ENCODE results near the gene SCD.
A peak's percentile ranks its signal among the peaks of the same experiment; 100 is the strongest.

Gene SCD

DNA sequence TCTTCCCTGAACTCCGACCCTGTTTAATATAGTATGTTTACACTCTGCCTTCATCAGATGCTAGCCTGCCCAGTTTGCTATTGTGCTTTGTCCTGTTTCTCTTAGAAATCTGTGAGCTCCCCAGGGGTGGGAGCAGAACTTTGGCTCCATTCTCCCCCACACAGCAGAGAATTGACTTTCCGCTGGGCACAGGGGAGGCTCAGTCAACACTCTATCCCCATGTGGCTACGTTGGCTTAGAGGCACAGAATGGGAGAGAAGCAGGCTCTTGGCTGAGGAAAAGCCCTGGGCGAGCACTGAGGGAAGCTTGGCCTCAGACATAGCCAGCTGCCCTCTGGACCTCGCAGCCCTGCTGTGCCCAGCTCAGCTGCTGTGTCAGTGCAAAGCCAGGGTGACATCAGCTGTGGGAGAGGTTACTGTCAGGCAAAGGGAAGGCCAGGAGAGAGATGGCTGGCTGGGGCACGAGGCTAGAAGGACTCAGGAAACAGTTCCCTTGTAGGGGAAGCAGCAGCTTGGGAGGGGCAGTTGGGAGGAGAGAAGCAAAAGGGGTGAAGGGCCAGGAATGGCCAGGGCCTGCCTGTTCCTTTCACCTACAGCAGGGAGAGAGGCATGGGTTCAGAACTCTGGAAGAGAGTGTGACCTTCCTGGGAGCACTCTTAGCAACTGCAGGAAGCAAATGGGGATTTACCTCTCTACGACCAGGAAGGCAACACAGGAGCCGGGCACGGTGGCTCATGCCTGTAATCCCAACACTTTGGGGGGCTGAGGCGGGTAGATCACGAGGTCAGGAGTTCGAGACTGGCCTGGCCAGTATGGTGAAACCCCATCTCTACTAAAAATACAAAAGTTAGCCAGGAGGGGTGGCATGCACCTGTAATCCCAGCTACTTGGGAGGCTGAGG, 5.8 kb upstream of the SCD start:
- DNase-seq (ENCODE audit: low spot score) = no peak

DNA sequence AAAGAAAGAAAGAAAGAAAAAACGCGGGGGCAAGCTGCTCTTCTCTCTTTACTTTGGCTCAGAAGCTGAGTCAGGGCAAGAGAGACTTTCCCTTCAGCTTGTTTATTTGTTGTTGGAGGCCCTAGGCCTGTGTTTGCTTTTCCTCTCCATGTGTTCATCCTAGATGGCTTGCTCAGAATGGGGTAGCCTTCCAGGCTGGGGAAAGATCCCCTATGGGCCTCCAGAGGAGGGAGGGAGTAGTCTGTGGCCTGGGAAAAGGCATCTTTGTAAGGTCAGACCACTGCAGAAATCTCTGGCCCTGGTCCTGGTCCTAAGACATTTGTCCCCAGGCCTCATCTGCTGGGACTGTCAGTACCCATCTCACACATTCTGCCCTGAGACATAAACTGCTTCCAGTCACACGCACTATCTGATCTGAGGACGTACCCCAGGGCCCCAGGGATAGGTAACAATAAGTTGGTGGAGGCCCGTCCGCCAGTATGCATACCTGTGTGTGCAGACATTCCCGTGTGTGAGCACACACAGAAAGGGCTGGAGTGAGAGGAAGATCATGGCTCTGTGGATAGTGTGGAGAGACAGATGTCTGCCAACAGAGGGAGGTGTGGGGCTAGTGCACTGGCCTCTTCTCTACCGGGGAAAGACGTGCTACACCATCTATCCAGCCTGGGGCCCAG, 4.9 kb upstream of the SCD start:
- peak; percentile 86 for DNase-seq (ENCODE audit: low spot score)

DNA sequence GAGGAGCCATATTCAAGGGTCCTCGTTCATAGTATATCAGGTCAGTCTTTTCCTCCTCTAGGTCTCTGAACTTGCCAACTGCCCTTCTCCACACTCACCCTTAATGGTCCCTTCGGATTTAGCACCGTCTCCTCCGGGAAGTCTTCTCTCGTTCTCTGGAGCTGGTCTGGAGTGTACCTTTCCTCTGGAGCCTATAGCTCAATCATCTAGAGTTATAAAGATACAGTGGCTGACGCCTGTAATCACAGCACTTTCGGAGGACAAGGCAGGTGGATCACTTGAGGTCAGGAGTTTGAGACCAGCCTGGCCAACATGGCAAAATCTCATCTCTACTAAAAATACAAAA, 4.4 kb upstream of the SCD start:
- DNase-seq (ENCODE audit: low spot score) = no peak

DNA sequence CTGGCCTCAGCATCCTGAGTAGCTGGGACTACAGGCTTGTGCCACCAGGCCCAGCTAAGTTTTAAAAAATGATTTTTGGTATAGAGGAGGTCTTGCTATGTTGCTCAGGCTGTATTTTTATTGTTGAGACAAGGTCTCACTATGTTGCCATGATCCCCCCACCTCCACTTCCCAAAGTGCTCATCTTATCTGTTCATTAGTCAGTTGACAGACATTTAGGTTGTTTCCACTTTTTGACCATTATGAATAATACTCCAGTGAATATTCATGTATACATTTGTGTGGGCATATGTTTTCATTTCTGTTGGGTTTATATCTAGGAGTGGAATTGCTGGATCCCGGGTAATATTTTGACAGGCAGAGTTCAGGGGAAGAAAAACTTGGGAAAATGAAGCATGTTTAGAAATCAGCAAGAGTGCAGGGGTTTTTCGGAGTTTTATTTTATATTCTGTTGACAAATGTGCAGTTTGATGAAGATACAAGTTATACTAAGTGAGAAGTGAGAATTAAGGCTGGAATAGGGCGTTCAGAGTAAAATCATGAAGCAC, 2.7 kb upstream of the SCD start:
- no peak for DNase-seq (ENCODE audit: low spot score)

DNA sequence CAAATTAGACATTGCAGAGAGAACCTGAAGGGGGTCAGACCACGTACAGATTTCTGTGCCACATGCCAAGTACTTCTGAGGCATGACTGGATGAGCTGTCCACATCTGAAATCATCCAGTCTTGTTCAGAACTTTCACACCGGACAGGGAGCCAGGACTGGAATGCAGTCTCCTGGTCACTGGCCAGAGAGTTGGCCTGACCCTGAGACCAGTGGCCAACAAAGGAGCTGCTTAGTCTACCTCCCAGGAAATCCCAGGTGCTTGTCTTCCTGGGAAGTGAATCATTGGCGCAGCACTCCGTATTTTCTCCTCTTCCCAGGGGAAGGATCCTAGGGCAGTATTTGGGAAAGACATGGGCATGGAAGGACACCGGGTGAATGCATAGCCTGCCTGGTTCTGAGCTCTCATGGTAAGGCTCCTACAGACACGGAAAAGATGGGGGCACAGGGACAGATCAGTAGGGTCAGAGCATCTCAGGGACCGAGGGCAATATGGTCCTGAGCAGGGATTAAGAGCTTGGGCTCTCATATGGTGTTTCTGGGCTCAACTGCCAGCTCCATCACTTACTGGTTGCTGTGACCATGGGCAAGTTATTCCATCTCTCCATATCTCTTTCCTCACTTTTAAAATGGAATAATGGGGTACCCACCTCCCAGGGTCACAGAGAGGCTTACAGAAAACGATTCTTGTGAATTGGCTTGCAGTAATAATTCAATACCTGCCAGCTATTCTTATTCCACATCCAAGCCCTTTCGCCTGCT, 1.3 kb upstream of the SCD start:
- DNase-seq (ENCODE audit: low spot score) = peak; percentile 56

DNA sequence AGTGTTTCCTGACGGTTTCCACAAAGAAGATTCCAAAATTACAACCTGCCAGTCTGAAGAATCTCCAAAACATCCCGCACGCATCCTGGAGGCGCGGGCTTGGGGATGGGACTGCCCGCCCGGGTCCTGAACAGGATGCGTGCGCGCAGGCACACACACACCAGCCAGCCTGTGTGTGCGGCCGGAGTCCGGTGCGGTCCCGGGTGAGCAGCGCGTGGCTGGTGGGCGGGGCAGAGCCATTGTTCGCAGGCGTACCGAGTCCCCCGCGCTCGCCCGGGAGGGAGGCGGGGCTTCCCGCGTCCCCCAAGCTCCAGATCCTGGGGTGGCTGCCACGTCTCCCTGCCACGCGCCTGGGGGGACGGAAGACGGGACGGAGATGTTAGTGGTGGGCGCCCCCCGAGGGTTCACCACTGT, 675 bp upstream of the SCD start:
- DNase-seq (ENCODE audit: low spot score) = peak; percentile 75

DNA sequence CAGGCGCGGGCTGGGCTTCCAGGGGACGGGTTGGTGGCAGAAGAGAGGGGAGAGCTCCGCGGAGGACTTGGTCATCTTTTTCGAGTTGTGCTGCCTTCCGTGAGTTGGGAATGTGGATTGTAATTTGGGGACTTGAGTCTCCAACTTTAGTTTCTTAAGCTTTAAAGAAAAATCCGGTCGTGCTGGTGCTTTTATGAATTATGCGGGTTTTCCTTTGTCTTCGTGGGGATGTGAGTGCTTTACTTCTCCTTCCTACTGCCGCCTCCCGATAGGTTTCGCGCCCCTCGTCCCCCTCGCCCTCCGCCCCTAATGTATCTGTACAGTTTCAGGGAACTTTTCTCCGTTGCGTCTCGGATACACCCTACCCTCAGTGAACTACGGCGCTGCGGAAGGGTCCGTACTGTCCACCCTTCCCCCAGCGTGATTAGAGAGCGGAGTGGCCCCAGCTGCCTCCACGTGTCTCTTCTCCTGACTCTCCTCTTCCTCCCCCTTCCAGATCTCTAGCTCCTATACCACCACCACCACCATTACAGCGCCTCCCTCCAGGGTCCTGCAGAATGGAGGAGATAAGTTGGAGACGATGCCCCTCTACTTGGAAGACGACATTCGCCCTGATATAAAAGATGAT, 649 bp downstream of the SCD start:
- DNase-seq (ENCODE audit: low spot score) = peak; percentile 52

DNA sequence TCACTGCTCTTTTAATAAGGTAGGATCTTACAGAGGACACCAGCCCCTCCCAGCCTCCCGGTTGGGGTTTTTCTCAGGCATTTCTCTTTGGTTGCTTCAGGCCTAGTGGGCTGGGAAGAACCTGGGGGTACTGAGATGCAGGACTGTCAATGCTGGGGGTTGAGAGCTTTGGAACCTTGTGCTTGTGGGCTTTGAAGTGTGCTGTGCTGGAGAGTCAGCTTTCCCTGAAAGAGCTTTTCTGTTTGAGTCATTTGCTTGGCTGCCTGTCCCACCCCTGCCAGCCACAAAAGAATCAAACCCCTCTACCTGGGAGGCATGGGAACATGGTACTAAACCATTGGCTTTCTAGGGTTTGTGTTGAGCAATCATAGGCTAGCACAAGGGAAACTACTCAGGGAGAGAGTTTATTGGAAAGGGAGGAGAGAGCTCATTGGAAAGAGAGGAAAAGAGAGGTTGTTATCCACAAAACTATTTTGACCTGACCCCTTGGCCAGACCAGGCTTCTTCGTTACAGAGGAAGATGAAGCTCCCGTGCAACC, 1.4 kb downstream of the SCD start:
- no peak for DNase-seq (ENCODE audit: low spot score)

DNA sequence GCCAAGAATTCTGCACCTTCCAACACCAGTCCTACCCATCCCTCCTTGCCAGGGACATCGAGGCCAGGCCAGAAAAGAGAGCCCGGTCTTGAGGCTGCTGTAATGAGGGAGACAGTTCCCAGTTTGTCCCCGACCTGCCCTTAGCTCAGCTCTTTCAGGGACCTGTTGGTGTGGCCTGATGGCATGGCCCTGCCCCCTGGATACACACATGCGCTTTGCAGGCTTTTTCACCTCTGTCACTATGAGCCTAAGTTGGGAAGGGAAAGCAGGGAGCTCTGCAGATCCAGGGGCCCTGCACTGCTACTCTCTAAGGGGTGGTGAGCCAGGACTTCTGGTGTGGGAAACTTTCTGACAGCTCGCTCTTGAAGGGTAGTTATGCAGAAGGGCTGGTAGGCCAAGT, 2.1 kb downstream of the SCD start:
- no peak for DNase-seq (ENCODE audit: low spot score)

DNA sequence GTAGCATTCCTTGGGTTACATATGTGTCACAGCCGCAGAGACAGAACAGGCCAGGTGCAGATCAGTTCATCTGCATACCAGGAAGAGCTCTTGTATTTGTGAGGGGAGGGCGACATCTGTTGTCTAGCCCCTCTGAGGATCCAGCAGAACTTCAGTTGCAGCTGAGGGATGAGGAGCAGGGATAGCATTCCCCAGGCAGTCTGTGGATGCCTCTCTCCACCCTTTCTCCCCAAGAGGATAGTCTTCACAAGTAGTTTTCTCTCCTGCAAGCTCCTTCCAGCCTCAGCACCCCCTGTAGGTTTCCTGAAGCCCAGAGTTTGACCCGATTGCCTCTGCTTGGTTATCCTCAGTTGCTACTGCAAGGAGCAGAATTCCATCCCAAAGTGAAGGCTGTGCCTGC, 2.6 kb downstream of the SCD start:
- no peak for DNase-seq (ENCODE audit: low spot score)

DNA sequence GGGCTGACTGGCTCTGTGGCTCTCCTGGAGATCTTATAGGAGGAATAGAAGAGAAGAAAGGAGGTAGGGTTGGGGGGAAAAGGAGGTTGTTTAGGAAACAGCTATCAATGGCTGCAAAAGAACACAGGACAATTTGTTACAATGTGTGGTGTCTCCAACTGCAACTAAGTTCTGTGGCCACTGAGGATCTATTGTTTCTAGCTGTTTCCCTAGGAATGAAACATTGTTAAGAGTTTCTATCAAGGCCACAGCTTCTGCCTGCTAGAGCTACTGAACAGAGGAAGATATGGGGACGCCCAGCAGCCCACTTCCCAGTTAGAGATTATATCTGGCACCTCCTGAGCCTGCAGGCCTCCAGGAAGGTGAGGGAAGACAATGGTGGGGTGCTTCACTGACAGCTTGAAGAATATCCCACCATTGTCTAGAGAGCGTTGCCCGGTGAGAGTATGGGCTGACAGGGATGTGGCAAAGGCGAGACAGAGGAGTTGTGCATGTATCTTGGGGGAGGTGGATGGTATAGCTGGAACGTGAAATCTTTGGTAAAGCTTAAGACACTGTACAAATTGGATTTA, 4.0 kb downstream of the SCD start:
- no peak for DNase-seq (ENCODE audit: low spot score)

DNA sequence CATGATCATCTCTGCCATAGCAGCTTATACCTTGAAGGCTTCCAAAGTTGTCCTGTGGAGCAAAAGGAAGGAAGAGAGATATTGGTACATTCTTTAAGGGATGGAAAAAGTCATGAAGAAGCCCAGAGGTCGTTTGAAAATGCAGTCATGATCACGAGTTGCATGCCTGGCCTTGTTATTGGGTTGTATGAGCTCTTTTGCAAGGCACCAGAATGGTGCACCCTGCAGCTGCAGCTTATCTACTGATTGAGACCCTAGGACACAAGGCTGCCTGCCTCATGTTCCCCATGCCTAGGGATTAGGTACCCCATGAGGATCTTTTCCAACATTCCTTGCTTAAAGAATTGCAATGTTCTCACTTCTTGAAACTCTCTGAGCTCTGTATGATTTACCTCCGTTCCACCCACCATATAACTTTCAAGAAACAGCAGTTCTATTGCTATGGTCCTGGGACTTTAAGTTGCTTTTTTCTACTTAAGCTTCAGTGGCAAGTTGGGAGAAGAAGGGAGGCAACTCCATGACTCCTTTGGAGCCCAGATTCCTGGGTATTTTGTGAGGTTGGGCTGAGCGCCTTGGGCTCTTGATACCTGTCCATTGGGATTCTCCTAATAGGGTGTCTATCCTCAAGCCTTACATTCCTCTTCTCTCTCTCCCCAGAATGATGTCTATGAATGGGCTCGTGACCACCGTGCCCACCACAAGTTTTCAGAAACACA, 6.9 kb downstream of the SCD start:
- no peak for DNase-seq (ENCODE audit: low spot score)

DNA sequence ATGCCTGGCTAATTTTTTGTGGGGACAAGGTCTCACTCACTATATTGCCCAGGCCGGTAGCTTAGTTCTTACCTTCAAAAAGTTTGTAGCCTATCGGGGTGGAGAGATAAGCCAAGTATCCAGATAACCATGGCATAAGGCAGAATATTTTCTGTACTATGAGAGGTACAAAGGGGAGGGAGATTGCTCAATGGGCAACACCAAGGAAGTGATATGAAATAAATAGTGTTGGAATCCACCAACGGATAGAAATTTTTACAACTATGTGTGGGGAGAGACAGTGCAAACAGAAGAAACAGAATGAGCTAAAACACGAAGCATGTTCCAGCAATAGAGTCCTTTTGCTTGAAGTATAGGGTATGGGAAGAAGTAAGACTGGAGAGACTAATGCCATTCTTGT, 8.1 kb downstream of the SCD start:
- DNase-seq (ENCODE audit: low spot score) = no peak

DNA sequence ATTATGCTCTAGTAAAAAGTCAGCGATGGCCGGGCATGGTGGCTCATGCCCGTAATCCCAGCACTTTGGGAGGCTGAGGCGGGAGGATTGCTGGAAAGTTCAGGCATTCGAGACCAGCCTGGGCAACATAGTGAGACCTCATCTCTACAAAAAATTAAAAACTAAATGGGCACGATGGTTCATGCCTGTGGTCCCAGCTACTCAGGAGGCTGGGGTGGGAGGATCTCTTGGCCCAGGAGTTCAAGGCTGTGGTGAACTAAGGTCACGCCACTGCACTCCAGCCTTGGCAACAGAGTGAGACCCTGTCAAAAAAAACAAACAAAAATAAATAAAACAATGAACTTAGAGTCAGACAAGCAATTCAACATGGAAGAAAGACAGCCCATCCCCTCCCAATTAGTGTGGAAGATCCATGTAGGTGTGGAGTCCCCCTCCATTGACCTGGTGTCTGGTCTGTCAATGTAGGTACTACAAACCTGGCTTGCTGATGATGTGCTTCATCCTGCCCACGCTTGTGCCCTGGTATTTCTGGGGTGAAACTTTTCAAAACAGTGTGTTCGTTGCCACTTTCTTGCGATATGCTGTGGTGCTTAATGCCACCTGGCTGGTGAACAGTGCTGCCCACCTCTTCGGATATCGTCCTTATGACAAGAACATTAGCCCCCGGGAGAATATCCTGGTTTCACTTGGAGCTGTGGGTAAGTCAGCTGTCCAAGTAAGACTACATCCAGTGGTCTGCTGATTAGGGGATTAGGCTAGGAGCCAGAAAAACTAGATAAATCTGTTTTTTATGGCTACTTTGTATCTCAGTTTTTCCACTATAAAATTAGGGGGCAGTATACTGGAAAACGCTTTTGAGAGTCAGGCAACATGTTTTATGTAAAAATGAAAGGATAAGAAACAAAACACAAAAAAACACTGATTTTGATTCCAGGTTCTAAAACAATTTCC, 9.3 kb downstream of the SCD start:
- no peak for DNase-seq (ENCODE audit: low spot score)

DNA sequence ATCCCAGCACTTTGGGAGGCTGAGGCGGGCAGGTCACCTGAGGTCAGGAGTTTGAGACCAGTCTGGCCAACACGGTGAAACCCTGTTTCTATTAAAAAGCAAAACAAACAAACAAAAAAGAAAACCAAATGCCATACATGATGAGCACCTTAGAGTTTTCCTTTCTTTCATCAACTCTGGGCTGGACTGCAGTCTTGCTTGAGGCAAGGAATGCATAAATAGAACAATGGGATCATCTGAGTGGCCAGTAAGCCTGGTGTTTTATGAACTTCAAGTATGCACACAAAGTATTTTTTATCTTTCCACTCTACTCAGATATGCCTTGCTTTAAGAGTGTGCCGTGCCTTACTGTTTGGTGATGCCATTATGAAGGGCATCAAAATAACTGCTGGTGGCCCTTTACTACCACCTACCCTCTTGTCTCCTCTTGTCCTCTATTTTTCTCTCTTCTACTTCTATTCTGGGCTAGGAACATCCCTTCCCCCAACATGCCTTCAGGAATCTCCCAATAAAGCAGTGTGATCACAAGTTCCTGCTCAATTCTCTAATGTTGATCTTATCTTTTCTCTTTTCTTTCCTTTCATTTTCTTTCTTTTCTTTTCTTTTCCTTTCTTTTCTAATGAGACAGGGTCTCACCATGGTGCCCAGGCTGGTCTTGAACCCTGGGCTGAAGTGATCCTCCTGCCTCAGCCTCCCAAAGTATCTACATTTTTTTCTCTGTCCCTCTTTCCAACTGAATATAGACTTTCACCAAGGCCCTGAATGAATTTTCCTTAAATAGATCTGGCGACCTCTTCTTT, 10.2 kb downstream of the SCD start:
- DNase-seq (ENCODE audit: low spot score) = no peak

DNA sequence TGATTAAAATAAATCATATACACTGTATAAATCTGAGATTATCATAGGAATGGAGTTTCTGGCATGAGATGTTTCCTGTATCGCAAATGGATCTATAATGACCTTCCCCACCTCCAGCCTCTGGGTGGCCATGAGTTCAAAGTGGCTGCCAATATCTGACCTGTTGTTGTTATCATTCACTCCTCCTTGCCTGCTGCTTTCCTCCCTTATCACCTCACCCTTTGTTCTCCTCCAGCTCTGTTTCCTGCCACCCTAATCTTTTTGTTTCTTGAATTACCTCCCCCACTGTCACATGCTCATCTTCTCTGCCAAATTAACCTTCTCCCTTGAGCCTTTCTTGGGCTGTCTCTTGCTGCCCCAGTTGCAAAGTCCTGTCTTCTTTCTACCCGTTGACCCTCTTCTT, 12.0 kb downstream of the SCD start:
- no peak for DNase-seq (ENCODE audit: low spot score)

DNA sequence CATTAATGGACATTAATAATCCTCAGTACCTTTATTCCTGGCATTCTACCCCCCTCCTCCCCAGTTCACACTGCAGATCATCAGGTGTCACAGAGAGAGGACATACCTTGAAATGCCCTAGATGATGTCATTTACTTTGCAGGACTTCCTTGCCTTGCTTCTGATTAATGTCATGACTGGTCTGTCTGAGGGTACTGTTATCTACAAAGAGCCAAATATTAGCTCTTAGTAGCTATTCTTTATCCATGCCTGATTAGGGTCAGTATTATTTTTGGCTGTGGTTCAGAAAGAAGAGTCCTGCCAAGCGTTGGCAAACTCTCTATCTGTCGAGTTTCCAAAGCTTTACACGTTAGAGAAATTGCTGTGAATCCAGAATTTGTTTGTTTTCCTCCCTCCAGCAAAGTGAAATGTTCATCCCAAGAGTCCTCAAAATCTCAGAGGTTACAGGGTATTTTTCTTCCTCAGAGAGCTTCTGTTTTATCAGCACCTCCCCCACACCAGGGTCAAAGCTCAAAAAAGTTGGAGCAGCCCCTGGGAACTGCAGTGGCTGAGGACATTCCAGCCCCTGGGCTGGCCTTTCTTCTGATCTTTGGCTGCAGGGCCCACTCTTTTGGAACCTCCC, 12.6 kb downstream of the SCD start:
- no peak for DNase-seq (ENCODE audit: low spot score)

DNA sequence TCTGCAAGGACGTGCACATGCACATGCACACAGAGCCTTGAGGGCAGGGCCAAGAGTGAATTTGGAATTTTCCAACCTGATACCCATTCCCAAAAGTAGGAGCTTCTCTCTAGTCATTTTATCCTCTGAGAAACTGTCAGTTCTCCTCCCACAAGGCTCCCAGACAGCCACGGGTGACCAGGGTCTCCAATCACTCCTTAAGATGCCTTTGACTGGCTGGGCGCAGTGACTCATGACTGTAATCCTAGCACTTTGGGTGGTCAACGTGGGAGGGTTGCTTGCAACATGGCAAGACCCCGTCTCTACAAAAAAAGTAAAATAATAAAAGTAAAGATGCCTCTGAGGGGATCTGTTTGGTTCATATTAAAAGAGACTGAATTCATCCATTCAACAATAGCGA, 13.2 kb downstream of the SCD start:
- DNase-seq (ENCODE audit: low spot score) = no peak

Measured in AG20443 (cell line).